Testis (tissue), 2 donors: ENCODE measurements around the gene SRSF5.

Experiments
- POLR2A ChIP-seq: fragments of 450-650 bp; IDR thresholded peaks from one replicate; pipeline ENCODE4 v1.6.1; 2017; ENCODE audit warnings: antibody characterized with exemption, mild to moderate bottlenecking, moderate library complexity
- TF ChIP-seq, protein P1 (sequence below), 3 experiments: fragments of 450-650 bp in 2 of 3; fragments of 200-600 bp in 1 of 3; sonication (generic) in 1 of 3; IDR thresholded peaks; one replicate each; pipeline ENCODE4 v1.5.1; 2016 to 2019; ENCODE audit warnings: antibody characterized with exemption in 3 of 3, mild to moderate bottlenecking in 2 of 3, moderate library complexity in 1 of 3

DNA sequence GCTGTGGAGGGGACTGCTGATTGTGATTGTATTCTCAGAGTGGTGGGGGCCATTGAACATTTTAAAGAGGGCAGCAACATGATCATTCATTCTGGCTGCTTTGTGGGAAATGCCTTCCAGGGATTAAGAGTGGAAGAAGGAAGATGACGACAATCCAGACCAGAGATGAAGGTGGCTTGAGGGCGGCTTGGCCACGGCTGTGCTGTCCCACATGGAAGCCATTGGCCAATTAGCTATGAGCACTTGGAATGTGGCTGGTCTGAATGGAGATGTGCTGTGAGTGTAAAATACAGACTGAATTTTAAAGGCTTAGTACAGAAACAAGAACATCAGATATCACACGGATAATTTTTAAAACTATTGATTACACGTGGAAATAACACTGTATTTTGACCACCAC is 49.3 kb downstream of the SRSF5 start:
- TF ChIP-seq, protein P1, sequence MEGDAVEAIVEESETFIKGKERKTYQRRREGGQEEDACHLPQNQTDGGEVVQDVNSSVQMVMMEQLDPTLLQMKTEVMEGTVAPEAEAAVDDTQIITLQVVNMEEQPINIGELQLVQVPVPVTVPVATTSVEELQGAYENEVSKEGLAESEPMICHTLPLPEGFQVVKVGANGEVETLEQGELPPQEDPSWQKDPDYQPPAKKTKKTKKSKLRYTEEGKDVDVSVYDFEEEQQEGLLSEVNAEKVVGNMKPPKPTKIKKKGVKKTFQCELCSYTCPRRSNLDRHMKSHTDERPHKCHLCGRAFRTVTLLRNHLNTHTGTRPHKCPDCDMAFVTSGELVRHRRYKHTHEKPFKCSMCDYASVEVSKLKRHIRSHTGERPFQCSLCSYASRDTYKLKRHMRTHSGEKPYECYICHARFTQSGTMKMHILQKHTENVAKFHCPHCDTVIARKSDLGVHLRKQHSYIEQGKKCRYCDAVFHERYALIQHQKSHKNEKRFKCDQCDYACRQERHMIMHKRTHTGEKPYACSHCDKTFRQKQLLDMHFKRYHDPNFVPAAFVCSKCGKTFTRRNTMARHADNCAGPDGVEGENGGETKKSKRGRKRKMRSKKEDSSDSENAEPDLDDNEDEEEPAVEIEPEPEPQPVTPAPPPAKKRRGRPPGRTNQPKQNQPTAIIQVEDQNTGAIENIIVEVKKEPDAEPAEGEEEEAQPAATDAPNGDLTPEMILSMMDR (IDR thresholded peaks at IDR 0.05) = no peak
- no peak for TF ChIP-seq POLR2A
